GM18519 (cell line): ENCODE results near the gene IGF2.

Source experiments
- ATAC-seq: cut with Tn5 transposase; IDR thresholded peaks from one replicate; pipeline ENCODE4 v1.9.1; 2021; ENCODE audit warnings: mild to moderate bottlenecking, moderate library complexity; ENCODE audit not compliant: unreplicated experiment, low FRiP score

The IGF2 gene

DNA sequence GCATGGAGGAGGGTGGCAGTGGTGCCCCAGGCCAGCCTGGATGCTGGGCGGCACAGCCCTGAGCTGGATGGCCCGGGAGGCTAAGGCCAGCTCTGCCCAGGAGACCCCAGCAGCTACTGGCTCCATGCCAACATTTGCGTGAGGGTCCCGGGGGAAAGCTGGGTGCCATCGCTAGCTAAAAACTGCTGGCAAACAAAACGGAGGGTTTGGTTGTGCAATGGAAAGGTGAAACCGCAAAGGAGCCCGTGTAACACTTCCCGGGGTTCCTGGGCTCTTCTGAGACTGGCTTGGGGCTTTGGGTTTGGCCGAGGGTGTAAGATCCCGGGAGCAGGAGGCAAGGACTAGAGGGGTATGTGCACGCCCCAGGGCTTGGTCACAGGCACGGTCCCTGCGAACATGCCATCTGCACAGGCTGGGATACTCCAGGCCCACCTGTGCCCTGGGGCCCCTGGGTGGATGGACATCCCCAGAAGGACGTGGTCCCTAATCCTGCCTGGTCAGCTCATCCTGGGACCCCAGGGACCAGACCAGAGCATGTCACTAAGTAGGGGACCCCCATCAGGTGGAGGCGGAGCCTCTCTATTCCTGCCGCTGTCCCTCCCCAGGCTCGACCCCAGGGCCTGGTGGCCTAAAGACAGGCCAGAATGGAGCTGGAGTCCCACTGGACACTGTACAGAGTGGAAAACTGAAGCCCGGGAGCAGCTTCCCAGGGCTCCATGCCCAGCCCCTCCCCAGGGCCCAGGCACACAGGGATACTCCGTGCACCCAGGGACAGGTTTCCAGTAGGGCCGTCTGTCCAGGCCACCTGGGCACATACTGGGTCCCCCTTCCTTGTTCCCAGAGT, 44.6 kb downstream of the IGF2 start:
- ATAC-seq: no peak

- ATAC-seq: no peak
Measured at GRCh38 chr11:2093575-2094353, 45.4 kb downstream of the IGF2 start.

DNA sequence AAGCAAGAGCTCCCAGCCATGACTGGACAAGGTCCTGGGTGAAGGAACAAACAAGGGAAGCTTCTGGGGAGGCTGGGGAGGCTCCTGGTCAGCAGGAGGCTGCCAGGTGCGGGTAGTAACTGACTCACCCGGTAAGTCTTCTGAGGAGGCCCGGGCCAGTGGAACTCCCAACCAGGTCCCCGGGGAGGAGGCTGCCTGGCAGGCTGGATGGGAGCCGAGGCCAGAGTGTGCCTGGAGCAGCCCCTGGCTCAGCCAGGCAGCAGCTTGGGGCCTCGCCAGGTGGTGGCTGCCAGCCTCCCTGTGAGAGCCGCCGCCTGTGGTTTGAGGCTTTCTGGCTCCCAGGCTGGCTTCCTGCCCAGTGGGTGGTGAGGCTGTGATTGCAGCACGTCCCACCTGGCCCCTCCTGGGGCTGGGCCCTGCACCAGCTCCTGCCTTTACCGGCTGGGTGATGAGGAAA, 46.2 kb downstream of the IGF2 start:
- ATAC-seq: no peak

DNA sequence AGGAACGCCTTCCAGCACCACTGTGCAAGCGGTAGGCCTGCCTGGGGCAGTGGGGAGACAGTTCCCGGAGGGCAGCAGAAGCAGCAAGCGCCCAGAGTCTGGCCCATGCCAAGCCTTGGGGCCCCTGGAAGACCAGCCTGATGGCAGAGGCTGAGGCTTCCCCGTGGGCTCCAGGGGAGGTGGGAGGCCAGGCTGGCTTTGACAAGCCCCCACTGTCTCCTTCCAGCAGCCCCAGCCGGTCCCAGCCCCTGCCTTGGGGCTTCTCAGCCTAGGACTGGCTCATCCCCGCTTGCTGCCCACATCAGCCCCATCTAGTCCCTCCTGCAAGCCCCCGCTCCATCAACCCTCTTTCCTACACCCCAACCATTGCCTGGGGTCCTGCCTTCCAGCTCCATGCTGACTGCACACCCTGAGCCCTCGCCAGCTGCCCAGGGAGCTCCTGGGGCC, 46.7 kb downstream of the IGF2 start:
- no peak for ATAC-seq

DNA sequence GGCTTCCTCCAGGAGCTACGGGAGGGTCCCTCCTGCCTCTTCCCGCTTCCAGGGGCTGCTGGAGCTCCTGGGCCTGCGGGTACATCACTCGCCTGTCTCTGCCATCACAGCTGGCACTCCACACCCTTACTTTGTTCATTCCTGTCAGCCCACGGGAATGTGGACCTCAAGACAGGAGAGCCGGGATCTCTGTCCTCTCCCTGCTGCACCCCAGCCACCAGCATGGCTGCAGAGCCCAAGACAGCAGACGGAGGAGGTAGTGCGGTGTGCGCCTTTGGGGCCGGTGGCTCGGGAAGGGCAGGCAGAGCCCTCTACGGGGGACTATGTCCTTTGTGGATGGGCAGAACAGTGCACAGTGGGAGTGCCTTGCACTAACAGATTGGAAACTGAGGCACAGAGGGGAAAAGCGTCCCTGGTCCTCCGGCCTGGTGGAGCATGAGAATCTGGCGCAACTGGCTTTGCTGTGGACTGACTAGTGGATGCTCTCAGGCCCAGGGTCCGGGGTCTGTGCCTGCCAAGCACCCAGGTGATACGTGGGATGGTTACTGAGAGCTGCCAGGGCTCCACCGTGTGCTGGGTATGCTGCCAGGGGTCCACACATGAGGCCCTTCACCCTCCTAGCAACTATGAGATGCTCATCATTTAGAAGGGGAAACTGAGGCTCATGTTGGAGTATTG, 47.3 kb downstream of the IGF2 start:
- ATAC-seq: no peak

GRCh38 chr11:2091112-2091746, 48.0 kb downstream of the IGF2 start:
- ATAC-seq: no peak

DNA sequence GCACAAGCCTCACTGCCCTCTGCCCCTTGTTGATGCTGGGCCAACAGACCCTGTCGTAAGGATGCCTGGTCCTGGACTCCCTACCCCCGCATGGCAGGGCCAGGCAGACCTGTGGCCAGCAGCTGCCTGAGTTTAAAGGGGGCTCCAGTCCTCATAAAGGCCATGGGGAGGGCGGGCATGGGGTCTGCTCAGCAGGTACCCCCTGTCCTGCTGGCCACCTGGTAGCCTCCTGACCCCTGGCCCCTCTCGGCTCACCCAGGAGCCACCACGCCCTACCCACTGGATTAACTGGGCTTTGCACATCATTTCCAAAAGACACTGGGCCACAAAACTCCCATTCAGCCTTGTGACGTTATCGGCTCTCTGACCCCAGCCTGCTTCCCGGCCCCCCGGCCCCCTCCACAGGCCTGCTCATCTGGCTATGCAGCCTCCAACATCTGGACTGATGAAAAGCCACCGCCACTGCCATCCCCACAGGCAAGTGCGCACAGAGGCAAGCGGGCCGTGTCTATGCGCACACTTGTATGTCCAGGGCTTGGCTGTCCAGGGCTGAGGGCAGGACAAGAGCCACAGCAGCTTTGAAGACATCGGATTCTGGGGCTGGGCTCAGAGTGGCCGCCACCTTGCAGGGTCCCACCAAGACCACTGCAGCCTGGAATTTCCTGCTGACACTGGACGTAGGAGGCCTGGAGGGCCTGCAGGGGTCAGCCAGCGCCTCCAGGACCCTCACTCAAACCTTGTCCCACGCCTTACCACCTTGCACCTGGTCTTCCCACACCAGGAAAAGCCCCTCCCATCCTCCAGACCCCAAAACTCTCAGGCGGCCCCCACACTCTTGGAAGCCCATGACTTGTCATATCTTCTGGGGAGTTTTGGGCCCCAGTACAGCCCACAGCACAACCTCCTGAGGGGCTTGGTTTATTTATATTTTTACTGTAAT, 48.7 kb downstream of the IGF2 start:
- ATAC-seq: no peak

DNA sequence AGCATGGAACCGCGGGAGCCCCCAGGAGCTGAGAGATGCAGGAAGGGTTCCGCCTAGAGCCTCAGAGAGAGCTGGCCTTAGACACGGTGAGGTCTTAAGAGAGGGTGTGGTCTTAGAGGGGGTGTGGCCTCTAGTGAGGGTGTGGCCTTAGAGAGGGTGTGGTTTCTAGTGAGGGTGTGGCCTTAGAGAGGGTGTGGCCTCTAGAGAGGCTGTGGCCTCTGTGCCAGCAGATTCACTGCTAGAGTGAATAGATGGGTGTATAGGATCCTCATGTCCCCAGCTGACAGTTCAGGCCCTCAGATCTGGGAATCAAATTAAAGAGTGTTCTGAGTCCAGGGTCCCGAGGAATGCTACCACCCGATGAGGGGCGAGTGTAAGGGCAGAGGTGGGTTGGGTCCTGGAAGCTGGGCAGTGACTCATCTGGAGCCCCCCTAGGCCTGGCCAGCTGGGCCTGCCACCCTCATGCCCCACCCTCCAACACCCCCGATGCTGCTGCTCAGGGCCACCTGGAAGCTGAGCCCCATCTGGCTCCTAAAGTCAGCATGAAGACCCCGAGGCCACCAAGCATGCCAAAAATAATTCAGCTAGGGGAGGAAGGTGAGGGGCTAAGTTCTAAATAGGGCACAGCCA, 49.5 kb downstream of the IGF2 start:
- ATAC-seq: no peak

DNA sequence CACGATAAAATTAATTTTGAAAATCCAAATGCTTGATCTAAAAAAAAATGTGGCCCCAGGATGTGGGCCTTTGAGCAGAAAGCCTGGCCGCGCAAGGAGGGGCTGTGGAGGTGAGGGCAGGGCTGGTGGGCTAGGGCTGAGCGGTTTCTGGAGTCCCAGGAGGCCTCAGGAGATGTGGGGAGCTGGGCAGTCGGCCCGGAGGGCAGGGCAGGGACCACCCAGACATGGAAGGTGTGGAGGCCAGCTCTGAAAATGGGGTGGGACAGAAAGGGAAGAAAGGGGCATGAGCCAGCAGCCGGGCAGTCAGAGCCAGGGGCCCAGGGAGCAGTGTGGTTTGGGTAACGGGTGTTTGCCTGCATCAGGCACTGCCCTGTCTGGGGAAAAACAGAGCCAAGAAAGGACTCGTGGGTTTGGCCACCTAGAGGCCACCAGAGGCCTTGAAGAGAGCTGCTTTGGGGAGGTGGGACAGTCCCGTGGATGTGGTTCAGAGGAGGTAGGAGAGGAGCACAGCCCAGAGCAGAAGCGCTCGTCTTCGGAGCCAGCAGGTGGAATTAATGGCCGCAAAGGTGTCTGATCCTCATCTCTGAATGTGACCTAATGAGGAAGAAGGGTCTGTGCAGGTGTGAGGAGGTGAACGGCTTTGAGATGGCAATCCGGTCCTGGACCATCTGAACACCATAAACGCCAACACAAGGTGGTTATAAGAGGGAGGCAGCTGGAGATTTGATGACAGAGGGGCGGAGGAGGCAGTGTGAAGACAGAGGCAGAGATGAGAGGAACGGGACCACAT, 50.2 kb downstream of the IGF2 start:
- no peak for ATAC-seq

GRCh38 chr11:2088284-2088683, 50.9 kb downstream of the IGF2 start:
- no peak for ATAC-seq

- ATAC-seq: no peak
Measured at GRCh38 chr11:2086239-2087040, 52.7 kb downstream of the IGF2 start.

DNA sequence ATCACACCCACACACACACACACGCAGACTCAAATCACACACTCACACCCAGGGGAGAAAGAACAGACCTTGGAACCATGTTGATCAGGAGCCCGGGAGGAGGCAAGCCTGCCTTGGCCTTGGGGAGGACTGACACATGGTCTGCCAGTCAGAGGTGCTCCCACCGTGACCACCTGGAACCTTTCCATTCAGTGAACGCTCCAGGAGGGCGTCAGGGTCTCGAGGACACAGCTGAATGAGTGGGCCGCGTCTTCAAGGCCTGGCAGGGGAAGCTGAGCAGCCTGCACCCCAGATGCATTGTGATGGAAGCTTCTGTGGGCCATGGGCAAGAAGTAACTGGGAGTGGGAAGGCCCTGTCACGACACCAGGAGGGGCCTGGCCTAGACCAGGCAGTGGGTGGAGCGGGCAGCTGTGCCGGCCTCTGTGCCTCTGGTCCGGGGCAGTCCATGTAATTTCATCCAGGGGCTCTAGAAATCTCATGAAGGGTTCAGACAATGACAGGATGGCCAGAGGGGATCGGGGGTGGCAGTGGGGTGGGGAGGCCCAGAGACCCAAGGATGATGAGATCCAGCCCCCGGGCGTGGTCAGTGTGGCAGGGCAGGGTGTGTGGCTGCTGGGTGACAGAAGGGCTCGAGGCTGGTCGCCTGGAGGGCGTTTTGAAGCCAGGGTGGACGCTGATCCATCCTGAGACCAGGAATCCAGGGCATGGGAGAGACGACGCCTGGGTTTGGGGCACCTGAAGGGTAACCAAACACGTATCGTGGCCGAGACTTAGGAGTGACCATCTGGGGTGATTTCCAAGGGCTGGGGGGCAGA, 53.7 kb downstream of the IGF2 start:
- ATAC-seq: no peak

- no peak for ATAC-seq
Measured at GRCh38 chr11:2084721-2085120, 54.5 kb downstream of the IGF2 start.
